VCaP (cell line): ENCODE results near the gene LYSMD4.

Source experiments
- H3K27ac ChIP-seq: fragments of 450-650 bp; 2 replicates; pipeline ENCODE4 v1.5.1; 2017
- TF ChIP-seq, protein P1 (sequence below): fragments of 450-650 bp; conservative IDR thresholded peaks from 2 replicates; pipeline ENCODE4 v1.5.1; 2017; ENCODE audit warnings: mild to moderate bottlenecking, moderate library complexity

The LYSMD4 gene

DNA sequence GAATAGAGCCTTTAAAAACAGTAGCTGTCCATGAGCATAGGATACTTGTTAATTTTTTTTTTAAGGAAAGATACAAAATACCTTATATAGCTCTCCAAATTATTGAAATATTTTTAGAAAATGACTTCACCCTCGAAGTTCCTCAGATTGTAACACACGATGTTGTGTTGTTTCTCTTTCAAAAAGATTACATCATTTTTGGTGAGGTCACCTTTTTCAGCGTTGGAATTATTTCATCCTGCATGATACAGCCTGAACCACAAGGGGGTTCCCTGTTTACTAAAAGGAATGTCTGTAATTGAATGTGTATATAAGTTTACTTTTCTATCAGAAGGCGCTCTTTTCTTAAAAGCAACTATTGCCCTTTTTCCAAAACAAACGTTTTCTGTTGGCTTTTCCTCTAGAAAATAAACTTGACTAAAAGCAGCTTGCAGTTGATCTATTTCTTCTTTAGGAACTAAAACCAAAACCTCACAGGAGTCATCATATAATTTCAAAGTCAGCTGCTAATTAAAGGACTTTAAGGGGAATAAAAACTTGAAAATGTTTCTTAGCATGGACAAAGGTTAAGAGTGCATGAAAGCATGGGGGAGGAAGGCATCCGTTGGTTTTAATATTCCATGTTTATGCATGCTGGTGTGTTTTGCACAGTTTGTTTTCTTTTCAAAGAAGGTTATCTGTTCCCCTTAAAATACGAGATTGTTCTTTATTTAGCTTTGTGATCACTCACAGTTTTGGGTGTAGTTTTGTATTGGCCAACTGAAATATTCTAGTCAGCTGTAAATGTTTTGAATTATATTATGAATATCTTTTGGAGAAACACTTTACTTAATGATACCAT lies 29.4 kb downstream of the LYSMD4 start:
- H3K27ac ChIP-seq: peak overlapping the region; percentile 35
- TF ChIP-seq, protein P1, sequence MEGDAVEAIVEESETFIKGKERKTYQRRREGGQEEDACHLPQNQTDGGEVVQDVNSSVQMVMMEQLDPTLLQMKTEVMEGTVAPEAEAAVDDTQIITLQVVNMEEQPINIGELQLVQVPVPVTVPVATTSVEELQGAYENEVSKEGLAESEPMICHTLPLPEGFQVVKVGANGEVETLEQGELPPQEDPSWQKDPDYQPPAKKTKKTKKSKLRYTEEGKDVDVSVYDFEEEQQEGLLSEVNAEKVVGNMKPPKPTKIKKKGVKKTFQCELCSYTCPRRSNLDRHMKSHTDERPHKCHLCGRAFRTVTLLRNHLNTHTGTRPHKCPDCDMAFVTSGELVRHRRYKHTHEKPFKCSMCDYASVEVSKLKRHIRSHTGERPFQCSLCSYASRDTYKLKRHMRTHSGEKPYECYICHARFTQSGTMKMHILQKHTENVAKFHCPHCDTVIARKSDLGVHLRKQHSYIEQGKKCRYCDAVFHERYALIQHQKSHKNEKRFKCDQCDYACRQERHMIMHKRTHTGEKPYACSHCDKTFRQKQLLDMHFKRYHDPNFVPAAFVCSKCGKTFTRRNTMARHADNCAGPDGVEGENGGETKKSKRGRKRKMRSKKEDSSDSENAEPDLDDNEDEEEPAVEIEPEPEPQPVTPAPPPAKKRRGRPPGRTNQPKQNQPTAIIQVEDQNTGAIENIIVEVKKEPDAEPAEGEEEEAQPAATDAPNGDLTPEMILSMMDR: peak; percentile 20

DNA sequence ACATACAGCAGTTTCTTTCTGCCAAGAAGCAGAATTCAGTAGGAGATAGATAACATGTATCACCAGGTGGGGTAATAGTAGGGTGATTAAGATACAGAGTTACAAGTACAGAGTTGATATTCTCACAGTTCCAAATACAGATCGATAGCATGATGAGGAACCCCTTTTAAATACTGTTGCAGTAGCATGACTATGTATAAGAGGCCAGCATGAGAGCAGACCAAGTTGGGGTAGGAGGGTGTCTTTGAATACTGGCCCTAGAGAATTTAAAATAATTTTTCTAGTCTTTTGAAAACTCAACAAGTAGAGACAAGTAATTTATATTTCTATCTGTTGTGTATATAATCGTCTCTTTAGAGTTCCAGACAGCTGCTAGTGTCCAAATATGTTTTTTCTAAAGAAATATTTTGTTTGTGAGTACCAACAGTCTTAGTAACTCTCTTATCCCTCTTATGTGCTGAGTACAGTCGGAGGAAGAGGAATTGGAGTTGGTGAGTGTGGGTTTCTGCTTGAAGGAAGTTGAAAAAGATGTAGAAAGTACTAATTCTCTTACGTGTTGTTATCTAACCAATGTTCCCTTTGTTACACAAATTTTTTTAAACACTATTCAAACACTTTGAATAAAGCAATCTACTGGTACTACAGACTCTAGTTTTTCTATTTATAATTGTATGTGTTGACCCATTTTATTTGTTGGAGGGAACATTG lies 30.2 kb downstream of the LYSMD4 start:
- TF ChIP-seq, protein P1: no peak
- peak overlapping the region; percentile 35 for H3K27ac ChIP-seq

DNA sequence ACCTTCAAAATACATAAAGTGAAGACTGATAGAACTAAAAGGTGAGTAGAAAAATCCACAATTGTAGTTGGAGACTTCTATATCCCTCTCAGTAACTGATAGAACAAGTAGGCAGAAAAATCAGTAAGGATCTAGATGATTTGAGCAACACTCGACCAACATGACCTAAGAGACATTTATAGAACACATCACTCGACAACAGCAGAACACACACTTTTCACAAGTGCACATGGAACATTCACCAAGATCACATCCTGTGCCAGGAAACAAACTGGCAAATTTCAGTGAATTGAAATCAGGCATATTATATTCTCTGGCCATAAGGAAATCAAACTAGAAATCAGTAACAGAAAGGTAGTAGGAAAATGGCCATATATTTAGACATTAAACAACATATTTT lies 37.1 kb downstream of the LYSMD4 start:
- TF ChIP-seq, protein P1: no peak

DNA sequence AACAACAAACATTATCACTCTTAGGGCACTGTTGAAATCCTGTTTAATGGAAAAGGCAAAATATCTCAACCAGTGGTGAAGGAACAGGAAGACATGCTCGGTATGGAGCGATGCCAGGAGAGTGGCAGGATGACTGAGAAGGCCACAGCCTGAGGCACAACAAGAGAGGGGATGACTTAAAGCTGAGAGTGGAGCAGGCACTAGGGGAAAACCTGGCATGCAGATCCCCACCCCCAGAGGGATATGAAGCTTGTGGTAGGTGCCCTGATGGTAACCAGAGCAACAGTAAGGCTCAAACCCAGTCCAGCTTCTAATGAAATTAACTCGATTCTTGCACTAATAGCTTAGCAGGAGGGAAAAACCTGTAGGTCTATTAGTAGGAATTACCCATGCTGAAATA lies 40.4 kb downstream of the LYSMD4 start:
- TF ChIP-seq, protein P1: no peak
- H3K27ac ChIP-seq: no peak overlapping the region

More for the DNA sequence above, 37.1 kb downstream of the LYSMD4 start:
- H3K27ac ChIP-seq: no peak overlapping the region

DNA sequence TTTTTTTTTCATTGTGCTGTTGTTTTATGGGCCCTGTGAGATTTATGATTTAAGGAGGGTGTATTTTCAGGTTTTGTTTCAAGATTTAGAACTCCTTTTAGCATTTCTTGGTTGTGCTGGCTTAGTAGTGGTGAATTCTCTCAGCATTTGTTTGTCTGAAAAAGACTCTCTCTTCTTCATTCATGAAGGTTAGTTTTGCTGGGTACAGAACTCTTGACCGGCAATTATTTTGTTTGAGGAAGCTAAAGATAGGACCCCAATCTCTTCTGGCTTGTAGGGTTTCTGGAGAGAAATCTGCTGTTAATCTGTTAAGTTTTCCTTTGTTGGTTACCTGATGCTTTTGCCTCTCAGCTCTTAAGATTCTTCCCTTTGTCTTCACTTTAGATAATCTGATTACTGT lies 46.9 kb downstream of the LYSMD4 start:
- H3K27ac ChIP-seq: no peak overlapping the region
- TF ChIP-seq, protein P1: no peak

DNA sequence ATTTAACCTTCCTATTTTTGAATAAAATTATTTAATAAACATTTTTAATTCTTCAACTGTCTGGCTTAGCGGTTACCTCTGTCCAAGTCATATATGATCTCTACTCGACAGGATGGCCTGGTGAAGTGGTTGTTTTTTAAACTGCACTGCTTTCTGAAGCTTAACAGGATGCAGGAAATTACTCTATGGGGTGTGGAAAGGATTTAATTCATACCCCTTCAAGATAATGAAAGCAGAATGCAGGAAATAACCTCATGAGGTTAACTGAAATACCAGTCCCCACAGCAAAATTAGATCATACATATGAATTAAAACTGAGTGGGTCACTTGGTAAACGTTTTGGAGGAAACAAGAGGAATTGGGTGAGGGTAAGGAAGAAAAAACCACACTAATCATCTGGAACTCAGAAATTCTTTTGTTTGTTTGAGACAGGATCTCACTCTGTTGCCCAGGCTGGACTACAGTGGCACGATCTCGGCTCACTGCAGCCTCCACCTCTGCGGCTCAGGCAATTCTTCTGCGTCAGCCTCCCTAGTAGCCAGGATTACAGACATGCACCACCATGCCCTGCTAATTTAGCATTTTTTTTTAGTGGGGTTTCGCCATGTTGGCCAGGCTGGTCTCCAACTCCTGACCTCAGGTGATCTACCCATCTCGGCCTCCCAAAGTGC lies 50.1 kb downstream of the LYSMD4 start:
- H3K27ac ChIP-seq: no peak overlapping the region

More for the DNA sequence above, 50.1 kb downstream of the LYSMD4 start:
- TF ChIP-seq, protein P1: no peak
